ENCODE measurements around the gene CHST14.

The CHST14 gene

DNA sequence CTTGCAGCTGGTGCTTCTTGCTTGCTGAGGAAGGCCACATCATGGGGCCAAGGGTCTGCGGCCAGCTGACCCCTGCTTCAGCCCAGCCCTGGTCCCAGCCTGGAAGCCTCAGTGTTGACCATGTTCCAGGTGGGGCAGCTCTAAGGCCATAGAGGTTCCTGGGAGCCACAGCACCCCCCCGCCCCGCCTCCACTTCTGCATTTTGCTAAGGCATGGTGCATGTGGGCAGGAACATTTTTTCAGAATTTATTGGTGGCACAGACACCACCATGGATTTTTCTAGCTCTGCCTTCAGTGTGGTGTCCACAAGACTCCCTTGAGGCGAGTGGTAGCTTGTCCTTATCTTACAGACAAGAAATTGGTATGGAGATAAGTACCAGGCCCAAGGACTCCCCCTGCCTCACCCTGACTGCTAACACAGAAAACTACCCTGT, 1.9 kb upstream of the CHST14 start:
- in situ Hi-C loops (cut with HindIII; ENCODE audit: low pct_ligation_motif_present, low sequenced_read_pairs) = no loop called here
- TF ChIP-seq, protein P1, sequence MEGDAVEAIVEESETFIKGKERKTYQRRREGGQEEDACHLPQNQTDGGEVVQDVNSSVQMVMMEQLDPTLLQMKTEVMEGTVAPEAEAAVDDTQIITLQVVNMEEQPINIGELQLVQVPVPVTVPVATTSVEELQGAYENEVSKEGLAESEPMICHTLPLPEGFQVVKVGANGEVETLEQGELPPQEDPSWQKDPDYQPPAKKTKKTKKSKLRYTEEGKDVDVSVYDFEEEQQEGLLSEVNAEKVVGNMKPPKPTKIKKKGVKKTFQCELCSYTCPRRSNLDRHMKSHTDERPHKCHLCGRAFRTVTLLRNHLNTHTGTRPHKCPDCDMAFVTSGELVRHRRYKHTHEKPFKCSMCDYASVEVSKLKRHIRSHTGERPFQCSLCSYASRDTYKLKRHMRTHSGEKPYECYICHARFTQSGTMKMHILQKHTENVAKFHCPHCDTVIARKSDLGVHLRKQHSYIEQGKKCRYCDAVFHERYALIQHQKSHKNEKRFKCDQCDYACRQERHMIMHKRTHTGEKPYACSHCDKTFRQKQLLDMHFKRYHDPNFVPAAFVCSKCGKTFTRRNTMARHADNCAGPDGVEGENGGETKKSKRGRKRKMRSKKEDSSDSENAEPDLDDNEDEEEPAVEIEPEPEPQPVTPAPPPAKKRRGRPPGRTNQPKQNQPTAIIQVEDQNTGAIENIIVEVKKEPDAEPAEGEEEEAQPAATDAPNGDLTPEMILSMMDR (IDR thresholded peaks at IDR 0.05; ENCODE audit: low read depth, low read length, missing control alignments) = no peak
- H3K4me3 ChIP-seq (ENCODE audit: low read depth, low read length) = no peak overlapping the region
- peaks cover 14% of the 10 kb centered on the region for H3K36me3 ChIP-seq (replicated peaks)
- DNase-seq = no peak
- H3K27ac ChIP-seq = no peak overlapping the region
- H3K27me3 ChIP-seq (replicated peaks) = no peaks in the 10 kb centered on the region

DNA sequence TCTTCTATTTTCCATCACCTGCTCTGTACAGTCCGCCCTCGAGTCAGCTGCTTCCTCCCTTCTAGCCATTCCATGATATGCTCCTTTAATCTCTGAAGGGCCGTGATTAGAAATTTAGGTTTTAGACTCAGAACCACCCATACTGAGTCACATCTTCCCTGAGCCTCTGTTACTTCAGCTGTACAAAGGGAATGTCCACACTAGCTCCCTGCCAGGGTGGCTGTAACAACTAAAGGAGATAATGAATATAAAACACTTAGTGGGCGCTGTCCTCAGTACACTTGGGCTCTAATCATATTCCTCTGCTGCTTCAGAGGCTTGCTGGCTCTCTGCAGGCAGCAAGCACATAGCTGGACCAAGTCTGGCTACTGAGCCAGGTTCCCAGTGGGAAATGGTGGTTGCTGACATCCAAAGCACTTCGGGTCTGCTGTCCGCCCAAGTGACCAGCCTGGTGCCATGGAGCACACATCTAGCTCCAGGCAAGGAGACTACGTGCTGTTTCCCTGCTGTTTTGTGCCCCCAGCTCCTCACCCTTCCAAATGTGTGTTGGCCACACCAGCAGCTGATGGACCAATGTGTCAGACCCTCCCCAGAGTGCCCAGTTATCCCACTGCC, 901 bp upstream of the CHST14 start:
- H3K27ac ChIP-seq = no peak overlapping the region
- no peak for DNase-seq
- no peaks in the 10 kb centered on the region for H3K27me3 ChIP-seq (replicated peaks)
- H3K36me3 ChIP-seq (replicated peaks) = peaks cover 10% of the 10 kb centered on the region
- in situ Hi-C loops (cut with HindIII; ENCODE audit: low pct_ligation_motif_present, low sequenced_read_pairs) = no loop called here
- TF ChIP-seq, protein P1 (IDR thresholded peaks at IDR 0.05; ENCODE audit: low read depth, low read length, missing control alignments) = no peak
- H3K4me3 ChIP-seq (ENCODE audit: low read depth, low read length) = peak overlapping the region; percentile 56

- no peaks in the 10 kb centered on the region for H3K27me3 ChIP-seq (replicated peaks)
- TF ChIP-seq, protein P1 (IDR thresholded peaks at IDR 0.05; ENCODE audit: low read depth, low read length, missing control alignments) = no peak
- H3K4me3 ChIP-seq (ENCODE audit: low read depth, low read length) = peak overlapping the region; percentile 70
- no peaks in the 10 kb centered on the region for H3K36me3 ChIP-seq (replicated peaks)
- no peak for DNase-seq
- H3K27ac ChIP-seq = no peak overlapping the region
- in situ Hi-C loops (cut with HindIII; ENCODE audit: low pct_ligation_motif_present, low sequenced_read_pairs) = no loop called here
These were observed 472 bp downstream of the CHST14 start for GRCh38 chr15:40471105-40471807.

DNA sequence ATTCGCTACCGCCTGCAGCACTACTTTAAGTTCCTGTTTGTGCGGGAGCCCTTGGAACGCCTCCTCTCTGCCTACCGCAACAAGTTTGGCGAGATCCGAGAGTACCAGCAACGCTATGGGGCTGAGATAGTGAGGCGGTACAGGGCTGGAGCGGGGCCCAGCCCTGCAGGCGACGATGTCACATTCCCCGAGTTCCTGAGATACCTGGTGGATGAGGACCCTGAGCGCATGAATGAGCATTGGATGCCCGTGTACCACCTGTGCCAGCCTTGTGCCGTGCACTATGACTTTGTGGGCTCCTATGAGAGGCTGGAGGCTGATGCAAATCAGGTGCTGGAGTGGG, 995 bp downstream of the CHST14 start:
- H3K27me3 ChIP-seq (replicated peaks) = no peaks in the 10 kb centered on the region
- peak overlapping the region; percentile 70 for H3K4me3 ChIP-seq (ENCODE audit: low read depth, low read length)
- no peaks in the 10 kb centered on the region for H3K36me3 ChIP-seq (replicated peaks)
- H3K27ac ChIP-seq = no peak overlapping the region
- no peak for DNase-seq
- in situ Hi-C loops (cut with HindIII; ENCODE audit: low pct_ligation_motif_present, low sequenced_read_pairs) = no loop called here
- TF ChIP-seq, protein P1 (IDR thresholded peaks at IDR 0.05; ENCODE audit: low read depth, low read length, missing control alignments) = no peak

DNA sequence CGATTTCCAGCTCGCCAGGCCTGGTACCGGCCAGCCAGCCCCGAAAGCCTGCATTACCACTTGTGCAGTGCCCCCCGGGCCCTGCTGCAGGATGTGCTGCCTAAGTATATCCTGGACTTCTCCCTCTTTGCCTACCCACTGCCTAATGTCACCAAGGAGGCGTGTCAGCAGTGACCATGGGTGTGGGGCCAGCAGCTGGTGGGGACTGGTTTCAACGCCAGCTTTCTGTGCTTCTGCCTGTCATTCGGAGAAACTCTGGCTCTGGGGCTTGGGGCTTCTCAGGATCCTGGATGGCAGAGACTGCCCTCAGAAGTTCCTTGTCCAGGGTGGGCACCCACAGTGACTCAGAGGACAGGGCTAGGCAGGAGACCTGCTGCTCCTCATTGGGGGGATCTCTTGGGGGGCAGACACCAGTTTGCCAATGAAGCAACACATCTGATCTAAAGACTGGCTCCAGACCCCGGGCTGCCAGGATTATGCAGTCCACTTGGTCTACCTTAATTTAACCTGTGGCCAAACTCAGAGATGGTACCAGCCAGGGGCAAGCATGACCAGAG, 1.5 kb downstream of the CHST14 start:
- TF ChIP-seq, protein P1 (IDR thresholded peaks at IDR 0.05; ENCODE audit: low read depth, low read length, missing control alignments) = no peak
- H3K27ac ChIP-seq = no peak overlapping the region
- H3K4me3 ChIP-seq (ENCODE audit: low read depth, low read length) = peak overlapping the region; percentile 70
- no peaks in the 10 kb centered on the region for H3K27me3 ChIP-seq (replicated peaks)
- H3K36me3 ChIP-seq (replicated peaks) = no peaks in the 10 kb centered on the region
- DNase-seq = no peak
- in situ Hi-C loops (cut with HindIII; ENCODE audit: low pct_ligation_motif_present, low sequenced_read_pairs) = no loop called here
